Gastrocnemius medialis (tissue), 4 donors: ENCODE results near the gene DPPA3.

Experiments used
- POLR2A ChIP-seq, 2 donors: fragments of 450-650 bp; IDR thresholded peaks; one replicate each; pipeline ENCODE4 v1.6.1; 2017; ENCODE audit warnings: antibody characterized with exemption in 2 of 2, mild to moderate bottlenecking in 2 of 2, moderate library complexity in 2 of 2
- TF ChIP-seq, protein P1 (sequence below), 5 experiments: fragments of 450-650 bp in 3 of 5; fragments of 200-600 bp in 2 of 5; sonication (generic) in 2 of 5; IDR thresholded peaks in 4 of 5; conservative IDR thresholded peaks in 1 of 5; 1 replicate in 4 of 5; 2 replicates in 1 of 5; pipeline ENCODE4 v1.5.1; 2016 to 2019; ENCODE audit warnings: antibody characterized with exemption in 5 of 5, mild to moderate bottlenecking in 3 of 5, moderate library complexity in 3 of 5

DNA sequence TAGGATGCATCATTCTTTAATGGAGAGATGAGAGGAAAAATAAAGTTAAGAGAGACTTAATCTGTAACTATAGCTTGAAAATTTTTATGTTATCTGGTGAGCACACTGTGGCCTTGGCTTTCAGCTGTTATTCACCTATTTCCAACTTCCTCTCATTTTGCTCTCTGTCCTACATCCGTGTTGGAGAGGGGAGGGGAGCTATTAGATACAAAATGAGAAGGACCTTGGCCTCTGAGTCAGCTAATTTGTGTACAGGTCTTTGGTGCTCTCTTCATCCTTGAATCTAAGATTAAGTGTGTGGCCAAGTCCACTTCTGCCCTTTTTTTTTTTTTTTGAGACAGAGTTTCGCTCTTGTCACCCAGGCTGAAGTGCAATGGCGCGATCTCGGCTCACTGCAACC, 44.6 kb upstream of the DPPA3 start:
- TF ChIP-seq, protein P1, sequence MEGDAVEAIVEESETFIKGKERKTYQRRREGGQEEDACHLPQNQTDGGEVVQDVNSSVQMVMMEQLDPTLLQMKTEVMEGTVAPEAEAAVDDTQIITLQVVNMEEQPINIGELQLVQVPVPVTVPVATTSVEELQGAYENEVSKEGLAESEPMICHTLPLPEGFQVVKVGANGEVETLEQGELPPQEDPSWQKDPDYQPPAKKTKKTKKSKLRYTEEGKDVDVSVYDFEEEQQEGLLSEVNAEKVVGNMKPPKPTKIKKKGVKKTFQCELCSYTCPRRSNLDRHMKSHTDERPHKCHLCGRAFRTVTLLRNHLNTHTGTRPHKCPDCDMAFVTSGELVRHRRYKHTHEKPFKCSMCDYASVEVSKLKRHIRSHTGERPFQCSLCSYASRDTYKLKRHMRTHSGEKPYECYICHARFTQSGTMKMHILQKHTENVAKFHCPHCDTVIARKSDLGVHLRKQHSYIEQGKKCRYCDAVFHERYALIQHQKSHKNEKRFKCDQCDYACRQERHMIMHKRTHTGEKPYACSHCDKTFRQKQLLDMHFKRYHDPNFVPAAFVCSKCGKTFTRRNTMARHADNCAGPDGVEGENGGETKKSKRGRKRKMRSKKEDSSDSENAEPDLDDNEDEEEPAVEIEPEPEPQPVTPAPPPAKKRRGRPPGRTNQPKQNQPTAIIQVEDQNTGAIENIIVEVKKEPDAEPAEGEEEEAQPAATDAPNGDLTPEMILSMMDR (IDR thresholded peaks at IDR 0.05 in 4 of 5, conservative IDR thresholded peaks at IDR 0.05 in 1 of 5), result no peak
- TF ChIP-seq POLR2A (IDR thresholded peaks at IDR 0.05), result no peak
